Endothelial cell (in vitro differentiated cells): ENCODE data around the gene TMC1. TPM values are rescaled to one million over a fixed set of nuclear protein-coding genes. Genes with fewer than 3 reads are reported as not detected.

Experiments used
- DNase-seq: peaks from one replicate; pipeline ENCODE4 v3.0.0; 2021; ENCODE audit warnings: low spot score
- H3K27ac Mint-ChIP-seq: one replicate; pipeline ENCODE4 v1.8.0; 2021; ENCODE audit warnings: mixed read lengths, inconsistent platforms; ENCODE audit not compliant: unreplicated experiment
- H3K27me3 Mint-ChIP-seq: one replicate; pipeline ENCODE4 v1.8.0; 2021; ENCODE audit warnings: mild to moderate bottlenecking, moderate library complexity, mixed read lengths, inconsistent platforms; ENCODE audit not compliant: unreplicated experiment
- H3K36me3 Mint-ChIP-seq: one replicate; pipeline ENCODE4 v1.8.0; 2021; ENCODE audit warnings: mild to moderate bottlenecking, low read depth, mixed read lengths, inconsistent platforms; ENCODE audit not compliant: unreplicated experiment
- H3K4me1 Mint-ChIP-seq: one replicate; pipeline ENCODE4 v1.8.0; 2021; ENCODE audit warnings: mild to moderate bottlenecking, mixed read lengths, inconsistent platforms; ENCODE audit not compliant: unreplicated experiment
- H3K4me3 Mint-ChIP-seq: one replicate; pipeline ENCODE4 v1.8.0; 2021; ENCODE audit warnings: mild to moderate bottlenecking, mixed read lengths, inconsistent platforms; ENCODE audit not compliant: unreplicated experiment
- H3K9me3 Mint-ChIP-seq: one replicate; pipeline ENCODE4 v1.8.0; 2021; ENCODE audit warnings: mixed read lengths, inconsistent platforms; ENCODE audit not compliant: unreplicated experiment
- total RNA-seq: library from RNA; stranded (reverse); fragmentation: NEBNext Ultra II Directional; extraction: Animal tissue kit (Norgen Biotek cat#: 25700); gene quantifications from one replicate; pipeline ENCODE4 v1.2.1, GENCODE V29; 2021; ENCODE audit not compliant: unreplicated experiment
- TF ChIP-seq, protein P1 (sequence below): fragments of 200-600 bp; sonication (generic); IDR thresholded peaks from one replicate; pipeline ENCODE4 v1.5.0; 2021; ENCODE audit warnings: antibody characterized with exemption; ENCODE audit not compliant: unreplicated experiment

Gene TMC1
- total RNA-seq, 1 donor from 2014 or later: not detected

DNA sequence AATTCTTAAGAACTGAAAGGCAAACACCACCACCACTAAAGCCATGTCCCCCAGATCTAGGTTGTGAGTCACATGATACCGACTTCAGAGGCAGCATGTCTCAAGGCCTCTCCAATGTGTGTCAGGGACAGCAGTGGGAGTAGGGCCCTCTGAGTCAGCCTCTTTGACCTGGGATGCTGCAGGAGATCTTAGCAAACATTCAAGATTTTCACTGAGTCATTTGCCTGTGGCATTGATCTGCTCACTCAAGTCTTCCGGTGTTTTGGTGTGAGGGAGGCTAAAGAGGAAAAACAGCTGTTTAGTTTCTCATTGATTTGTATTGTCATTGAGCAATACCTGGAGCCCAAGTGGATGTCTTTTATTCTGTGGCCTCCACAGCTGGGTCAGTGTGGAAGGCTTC, 36.1 kb downstream of the TMC1 start:
- no peak for DNase-seq
- Mint-ChIP-seq H3K4me1 (no peaks in the 10 kb centered on the region), H3K27ac (no peak overlapping the region), H3K36me3 (no peaks in the 10 kb centered on the region), H3K27me3 (no peaks in the 10 kb centered on the region), H3K4me3 (no peak overlapping the region), H3K9me3 (no peaks in the 10 kb centered on the region)
- TF ChIP-seq, protein P1, sequence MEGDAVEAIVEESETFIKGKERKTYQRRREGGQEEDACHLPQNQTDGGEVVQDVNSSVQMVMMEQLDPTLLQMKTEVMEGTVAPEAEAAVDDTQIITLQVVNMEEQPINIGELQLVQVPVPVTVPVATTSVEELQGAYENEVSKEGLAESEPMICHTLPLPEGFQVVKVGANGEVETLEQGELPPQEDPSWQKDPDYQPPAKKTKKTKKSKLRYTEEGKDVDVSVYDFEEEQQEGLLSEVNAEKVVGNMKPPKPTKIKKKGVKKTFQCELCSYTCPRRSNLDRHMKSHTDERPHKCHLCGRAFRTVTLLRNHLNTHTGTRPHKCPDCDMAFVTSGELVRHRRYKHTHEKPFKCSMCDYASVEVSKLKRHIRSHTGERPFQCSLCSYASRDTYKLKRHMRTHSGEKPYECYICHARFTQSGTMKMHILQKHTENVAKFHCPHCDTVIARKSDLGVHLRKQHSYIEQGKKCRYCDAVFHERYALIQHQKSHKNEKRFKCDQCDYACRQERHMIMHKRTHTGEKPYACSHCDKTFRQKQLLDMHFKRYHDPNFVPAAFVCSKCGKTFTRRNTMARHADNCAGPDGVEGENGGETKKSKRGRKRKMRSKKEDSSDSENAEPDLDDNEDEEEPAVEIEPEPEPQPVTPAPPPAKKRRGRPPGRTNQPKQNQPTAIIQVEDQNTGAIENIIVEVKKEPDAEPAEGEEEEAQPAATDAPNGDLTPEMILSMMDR: no peak

DNA sequence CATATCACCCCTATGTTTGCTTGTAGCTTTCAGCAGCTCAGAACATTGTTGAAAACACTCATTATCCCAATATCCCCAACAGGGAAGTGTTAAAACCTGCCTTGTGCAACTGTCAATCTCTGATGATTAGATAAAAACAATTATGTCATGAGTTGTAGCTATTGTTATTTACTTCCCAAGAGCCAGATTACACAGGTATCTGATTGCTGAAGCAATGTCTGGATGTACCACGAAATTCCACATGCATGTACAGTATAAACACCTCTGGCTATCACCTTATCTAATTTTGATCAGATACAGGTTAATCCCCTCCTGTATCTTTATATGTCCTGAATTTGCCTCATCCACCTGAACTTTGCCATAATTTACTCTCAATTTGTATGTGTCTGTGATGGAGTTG, 38.7 kb downstream of the TMC1 start:
- H3K36me3 Mint-ChIP-seq: no peaks in the 10 kb centered on the region
- H3K9me3 Mint-ChIP-seq: no peaks in the 10 kb centered on the region
- no peak for DNase-seq
- H3K4me3 Mint-ChIP-seq: no peak overlapping the region
- H3K4me1 Mint-ChIP-seq: no peaks in the 10 kb centered on the region
- no peaks in the 10 kb centered on the region for H3K27me3 Mint-ChIP-seq
- H3K27ac Mint-ChIP-seq: no peak overlapping the region
- TF ChIP-seq, protein P1: no peak

DNA sequence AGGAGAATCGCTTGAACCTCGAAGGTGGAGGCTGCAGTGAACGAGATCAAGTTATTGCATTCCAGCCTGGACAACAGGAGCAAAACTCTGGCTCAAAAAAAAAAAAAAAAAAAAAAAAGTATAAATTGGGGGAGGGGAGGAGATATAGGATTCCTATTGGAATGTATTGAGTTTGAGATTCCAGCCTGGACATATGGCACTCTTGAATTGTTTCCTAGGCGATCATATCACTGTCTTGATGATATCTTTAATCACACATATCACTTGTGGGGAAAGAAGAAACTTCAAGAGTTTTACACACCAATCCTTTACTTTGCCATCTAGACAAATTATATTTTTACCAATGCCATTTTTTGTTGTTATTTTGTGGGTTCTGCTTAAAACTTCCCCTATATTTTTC, 42.4 kb downstream of the TMC1 start:
- H3K9me3 Mint-ChIP-seq: no peaks in the 10 kb centered on the region
- H3K4me1 Mint-ChIP-seq: no peaks in the 10 kb centered on the region
- no peak overlapping the region for H3K4me3 Mint-ChIP-seq

DNA sequence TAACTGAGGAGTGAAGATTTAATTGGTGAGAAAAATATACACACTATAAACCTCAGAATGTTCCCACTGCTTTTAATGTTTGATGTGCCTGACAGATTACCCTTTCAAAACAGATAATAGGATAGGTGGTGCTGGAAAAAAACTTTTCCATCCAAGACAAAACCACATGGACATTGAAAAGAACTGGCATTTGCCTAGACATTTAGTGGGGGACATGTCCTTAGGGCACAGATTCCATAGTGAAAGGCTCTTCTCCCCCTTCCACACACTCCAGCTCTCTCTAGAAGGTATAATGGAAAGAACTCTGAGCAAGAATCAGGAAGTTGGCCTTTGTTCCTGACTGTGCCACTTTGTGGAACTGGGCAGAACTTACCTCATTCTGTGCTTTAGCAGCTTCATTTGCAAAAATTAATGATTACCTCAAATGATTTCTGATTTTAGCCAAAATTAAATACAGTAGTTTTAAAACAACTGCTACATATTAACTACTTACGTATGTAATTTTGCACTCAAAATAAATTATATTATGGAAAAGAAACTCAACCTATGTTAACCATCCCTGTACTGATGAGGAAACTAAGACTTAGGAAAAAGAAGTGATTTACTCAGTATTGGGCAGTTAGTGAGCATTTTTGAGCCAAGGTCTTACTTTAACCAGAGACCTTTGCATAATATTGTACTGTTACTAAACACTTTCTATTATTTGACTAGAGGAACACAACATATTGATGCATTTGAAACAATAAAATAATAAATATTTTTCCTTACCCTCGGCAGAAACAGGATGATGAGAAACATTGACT, 43.3 kb downstream of the TMC1 start:
- H3K27ac Mint-ChIP-seq: no peak overlapping the region
- no peaks in the 10 kb centered on the region for H3K9me3 Mint-ChIP-seq
- no peak overlapping the region for H3K4me3 Mint-ChIP-seq
- no peaks in the 10 kb centered on the region for H3K4me1 Mint-ChIP-seq
- H3K27me3 Mint-ChIP-seq: peaks cover 1% of the 10 kb centered on the region
- no peaks in the 10 kb centered on the region for H3K36me3 Mint-ChIP-seq
- no peak for DNase-seq
- TF ChIP-seq, protein P1: no peak

More for the DNA sequence above, 42.4 kb downstream of the TMC1 start:
- Mint-ChIP-seq H3K27ac (no peak overlapping the region), H3K36me3 (no peaks in the 10 kb centered on the region), H3K27me3 (no peaks in the 10 kb centered on the region)
- TF ChIP-seq, protein P1: no peak
- DNase-seq: no peak

DNA sequence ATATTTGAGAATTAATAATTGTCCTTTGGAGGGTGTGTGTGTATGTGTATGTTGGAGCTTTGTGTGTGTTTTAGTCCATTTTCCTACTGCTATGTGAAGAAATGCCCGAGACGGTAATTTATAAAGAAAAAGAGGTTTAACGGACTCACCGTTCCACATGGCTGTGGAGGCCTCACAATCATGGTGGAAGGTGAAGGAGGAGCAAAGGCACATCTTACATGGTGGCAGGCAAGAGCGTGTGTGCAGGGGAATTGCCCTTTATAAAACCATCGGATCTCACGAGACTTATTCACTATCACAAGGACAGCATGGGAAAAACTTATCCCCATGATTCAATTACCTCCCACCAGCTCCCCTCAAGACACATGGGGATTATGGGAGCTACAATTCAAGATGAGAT, 44.1 kb downstream of the TMC1 start:
- DNase-seq: no peak

More for the DNA sequence above, 44.1 kb downstream of the TMC1 start:
- no peak overlapping the region for H3K4me3 Mint-ChIP-seq
- no peak overlapping the region for H3K27ac Mint-ChIP-seq
- no peaks in the 10 kb centered on the region for H3K9me3 Mint-ChIP-seq
- no peaks in the 10 kb centered on the region for H3K4me1 Mint-ChIP-seq
- TF ChIP-seq, protein P1: no peak
- H3K36me3 Mint-ChIP-seq: no peaks in the 10 kb centered on the region
- peaks cover 1% of the 10 kb centered on the region for H3K27me3 Mint-ChIP-seq
